A673 (cell line): ENCODE results near the gene OGFOD1.

Experiments
- EZH2 ChIP-seq: fragments of 200-600 bp; sonication (generic); IDR thresholded peaks from 2 replicates; pipeline ENCODE4 v1.6.1; 2017; ENCODE audit warnings: borderline replicate concordance, low read depth, mild to moderate bottlenecking, mixed read lengths, antibody characterized with exemption, low read length; ENCODE audit not compliant: poor library complexity, severe bottlenecking
- TF ChIP-seq, protein P1 (sequence below): fragments of 300-800, 200-600 bp; sonication (generic); conservative IDR thresholded peaks from 2 replicates; pipeline ENCODE4 v1.5.1; 2017; ENCODE audit warnings: low read depth, mild to moderate bottlenecking, antibody characterized with exemption, low read length, moderate library complexity, mixed read lengths

DNA sequence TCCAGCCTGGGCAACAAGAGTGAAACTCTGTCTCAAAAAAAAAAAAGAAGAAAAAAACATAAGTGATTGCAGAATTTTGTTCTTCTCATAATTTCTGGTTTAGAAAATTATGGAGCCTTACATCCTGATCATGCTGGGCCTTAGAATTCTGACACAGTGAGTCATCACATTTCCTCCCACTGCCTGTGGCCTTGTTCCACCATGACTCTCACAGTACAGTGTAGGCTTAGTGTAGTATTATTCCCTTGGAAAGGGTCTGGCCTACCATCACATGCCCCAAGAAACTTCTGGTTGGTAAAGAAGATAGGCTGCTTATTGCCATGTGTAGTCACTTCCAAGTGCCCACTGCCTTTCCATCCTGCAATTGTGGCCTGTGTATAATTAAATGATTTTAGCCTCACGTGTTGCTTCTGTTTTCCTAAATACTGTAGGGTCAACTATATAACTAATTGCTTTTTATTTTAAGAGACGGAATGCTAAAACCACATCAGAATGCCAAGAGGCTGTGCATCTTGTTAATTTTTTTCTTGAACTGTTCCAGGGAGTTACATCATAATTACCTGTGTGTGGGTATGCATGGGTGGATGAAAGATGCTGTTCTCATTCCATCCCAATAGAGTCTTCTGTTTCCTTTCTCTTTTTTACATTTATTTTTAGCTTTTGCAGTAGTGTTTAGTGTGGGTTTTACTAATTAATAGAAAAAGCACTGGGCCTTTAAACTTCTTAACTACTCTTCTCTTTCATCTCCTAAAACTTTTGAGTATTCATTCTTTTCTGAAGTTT lies 25.9 kb downstream of the OGFOD1 start:
- TF ChIP-seq, protein P1, sequence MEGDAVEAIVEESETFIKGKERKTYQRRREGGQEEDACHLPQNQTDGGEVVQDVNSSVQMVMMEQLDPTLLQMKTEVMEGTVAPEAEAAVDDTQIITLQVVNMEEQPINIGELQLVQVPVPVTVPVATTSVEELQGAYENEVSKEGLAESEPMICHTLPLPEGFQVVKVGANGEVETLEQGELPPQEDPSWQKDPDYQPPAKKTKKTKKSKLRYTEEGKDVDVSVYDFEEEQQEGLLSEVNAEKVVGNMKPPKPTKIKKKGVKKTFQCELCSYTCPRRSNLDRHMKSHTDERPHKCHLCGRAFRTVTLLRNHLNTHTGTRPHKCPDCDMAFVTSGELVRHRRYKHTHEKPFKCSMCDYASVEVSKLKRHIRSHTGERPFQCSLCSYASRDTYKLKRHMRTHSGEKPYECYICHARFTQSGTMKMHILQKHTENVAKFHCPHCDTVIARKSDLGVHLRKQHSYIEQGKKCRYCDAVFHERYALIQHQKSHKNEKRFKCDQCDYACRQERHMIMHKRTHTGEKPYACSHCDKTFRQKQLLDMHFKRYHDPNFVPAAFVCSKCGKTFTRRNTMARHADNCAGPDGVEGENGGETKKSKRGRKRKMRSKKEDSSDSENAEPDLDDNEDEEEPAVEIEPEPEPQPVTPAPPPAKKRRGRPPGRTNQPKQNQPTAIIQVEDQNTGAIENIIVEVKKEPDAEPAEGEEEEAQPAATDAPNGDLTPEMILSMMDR, result no peak
- TF ChIP-seq EZH2, result no peak
